HG02588 (cell line): ENCODE results near the gene SEC63.
"Not testable (repeated sequence)": the region's sequence is repeated elsewhere in the genome, so short reads cannot be mapped to it uniquely, and the experiment has no call there.

ENCODE experiments used
- ATAC-seq: cut with Tn5 transposase; IDR thresholded peaks from one replicate; pipeline ENCODE4 v1.9.1; 2021; ENCODE audit warnings: mild to moderate bottlenecking, moderate library complexity; ENCODE audit not compliant: unreplicated experiment

The SEC63 gene

GRCh38 chr6:107932580-107932979 lies 25.4 kb downstream of the SEC63 start:
- no peak for ATAC-seq

GRCh38 chr6:107931894-107932293 lies 26.1 kb downstream of the SEC63 start:
- ATAC-seq: no peak

GRCh38 chr6:107928984-107929383 lies 29.0 kb downstream of the SEC63 start:
- ATAC-seq: no peak

- ATAC-seq: not testable (repeated sequence)
Measured at GRCh38 chr6:107926697-107927544, 31.1 kb downstream of the SEC63 start.

GRCh38 chr6:107917451-107918375 lies 40.3 kb downstream of the SEC63 start:
- no peak for ATAC-seq

- ATAC-seq: not testable (repeated sequence)
Measured at GRCh38 chr6:107916961-107917360, 41.0 kb downstream of the SEC63 start.

- no peak for ATAC-seq
Measured at GRCh38 chr6:107911692-107912091, 46.3 kb downstream of the SEC63 start.

GRCh38 chr6:107894809-107895396 lies 63.1 kb downstream of the SEC63 start:
- no peak for ATAC-seq

- not testable (repeated sequence) for ATAC-seq
Measured at GRCh38 chr6:107890431-107890830, 67.6 kb downstream of the SEC63 start.

GRCh38 chr6:107885950-107886349 lies 72.1 kb downstream of the SEC63 start:
- not testable (repeated sequence) for ATAC-seq

- no peak for ATAC-seq
Measured at GRCh38 chr6:107879941-107880340, 78.1 kb downstream of the SEC63 start.

GRCh38 chr6:107877968-107878367 lies 80.0 kb downstream of the SEC63 start:
- ATAC-seq: no peak

- ATAC-seq: no peak
Measured at GRCh38 chr6:107871976-107872375, 86.0 kb downstream of the SEC63 start.

- ATAC-seq: not testable (repeated sequence)
Measured at GRCh38 chr6:107871512-107871911, 86.5 kb downstream of the SEC63 start.

- ATAC-seq: no peak
Measured at GRCh38 chr6:107871016-107871415, 87.0 kb downstream of the SEC63 start.

- no peak for ATAC-seq
Measured at GRCh38 chr6:107870381-107870780, 87.6 kb downstream of the SEC63 start.

- no peak for ATAC-seq
Measured at GRCh38 chr6:107869871-107870270, 88.1 kb downstream of the SEC63 start.

GRCh38 chr6:107868867-107869611 lies 89.0 kb downstream of the SEC63 start:
- no peak for ATAC-seq

GRCh38 chr6:107867302-107867615 lies 90.7 kb downstream of the SEC63 start:
- ATAC-seq: no peak

- ATAC-seq: no peak
Measured at GRCh38 chr6:107866606-107867301, 91.3 kb downstream of the SEC63 start.
